NCI-H187 (cell line): ENCODE measurements around the gene ZNF488.

Source experiments
- DNase-seq, 2 experiments: peaks; one replicate each; lab custom pipeline; 2025; lab: John Stamatoyannopoulos, UW

ZNF488 gene

DNA sequence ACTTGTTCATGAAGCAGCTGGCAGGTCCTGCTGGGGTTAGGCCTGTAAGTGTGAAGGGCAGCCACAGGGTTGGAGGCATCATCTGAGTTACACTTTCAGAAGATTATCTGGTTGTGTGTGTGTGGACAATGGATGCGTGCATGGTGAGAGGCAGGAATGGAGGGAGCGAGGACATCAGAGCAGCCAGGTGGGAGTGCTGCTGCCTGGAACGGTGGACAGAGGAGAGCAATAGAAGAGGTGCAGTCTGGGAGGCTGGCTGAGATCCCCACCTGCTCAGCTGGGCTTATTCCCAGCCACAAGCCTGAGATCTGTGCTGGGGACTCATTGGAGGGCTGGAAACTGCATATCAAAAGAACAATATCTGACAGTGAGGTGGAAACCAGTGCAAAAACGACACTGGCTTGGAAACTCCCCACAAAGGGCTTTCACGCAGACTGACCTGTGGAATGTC is 17.9 kb downstream of the ZNF488 start:
- DNase-seq = no peak

DNA sequence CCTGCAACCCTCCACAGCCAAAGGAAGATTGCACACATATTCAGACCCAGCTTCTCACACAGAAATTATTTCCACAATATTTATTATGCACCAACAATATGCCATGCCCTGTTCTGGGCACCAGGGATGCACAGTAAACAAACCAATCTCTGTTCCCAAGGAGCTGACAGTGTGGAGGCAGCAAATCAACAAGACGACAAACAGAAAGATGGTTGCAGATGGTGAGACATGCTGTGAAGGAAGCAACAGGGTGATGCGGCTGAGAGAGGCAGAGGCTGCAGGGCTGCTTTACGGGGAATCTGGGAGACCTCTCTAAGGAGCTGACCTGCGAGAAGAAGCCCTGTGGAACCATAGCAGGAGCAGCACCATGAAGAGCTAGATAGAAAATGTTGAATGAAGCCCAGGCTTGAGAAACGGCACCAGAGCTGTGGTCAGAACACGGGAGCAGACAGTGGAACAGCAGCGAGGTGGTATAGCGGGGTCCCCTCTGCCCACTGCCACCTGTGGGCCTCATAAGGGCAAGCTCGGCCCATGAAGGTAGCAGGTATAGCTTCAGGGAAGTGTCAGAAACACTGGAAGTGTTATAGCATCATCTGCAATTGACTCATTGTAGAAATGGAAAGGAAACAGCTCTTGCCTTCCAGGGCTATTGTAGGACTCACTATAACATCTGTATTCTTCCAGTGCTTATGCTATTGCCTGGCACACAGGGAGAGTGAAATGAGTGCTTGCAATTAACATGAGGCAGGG is 18.5 kb downstream of the ZNF488 start:
- DNase-seq = no peak

DNA sequence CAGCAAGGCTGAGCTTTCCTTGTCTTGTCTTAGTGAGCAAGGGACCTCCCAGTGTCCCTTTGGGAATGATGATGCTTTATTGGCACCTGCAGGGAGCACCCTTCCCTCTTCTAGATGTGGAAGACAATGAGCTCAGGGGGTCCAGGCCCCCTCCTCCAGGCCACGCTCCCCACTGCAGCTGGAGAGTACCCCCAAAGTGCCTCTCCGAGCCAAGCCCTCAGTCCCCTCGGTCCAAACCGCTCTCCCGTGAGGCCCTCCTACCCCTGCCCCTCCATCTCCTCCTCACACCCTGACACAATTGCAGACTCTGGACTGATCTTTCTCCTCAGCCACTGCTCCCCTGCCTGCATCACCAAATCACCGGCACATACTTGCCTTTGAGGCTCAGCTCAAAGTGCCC is 19.2 kb downstream of the ZNF488 start:
- no peak for DNase-seq

DNA sequence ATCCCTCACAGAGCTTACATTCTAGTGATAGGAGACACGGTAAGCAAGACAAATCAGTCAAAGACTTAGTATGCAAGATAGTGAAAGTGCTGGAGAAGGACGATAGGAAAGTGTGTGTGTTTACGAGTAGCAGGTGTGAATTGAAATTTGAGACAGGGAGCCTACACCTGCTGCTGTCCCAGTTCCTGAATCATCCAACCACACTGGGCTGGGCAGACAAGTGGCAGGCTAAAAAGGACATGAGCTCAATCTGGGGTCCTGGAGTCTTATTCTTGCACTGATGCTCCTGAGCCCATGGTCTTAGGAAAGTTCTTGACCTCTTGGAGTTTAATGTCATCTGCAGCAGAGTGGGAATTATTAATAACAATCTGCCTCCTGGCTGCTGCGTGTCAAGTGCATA is 19.7 kb downstream of the ZNF488 start:
- DNase-seq = no peak

DNA sequence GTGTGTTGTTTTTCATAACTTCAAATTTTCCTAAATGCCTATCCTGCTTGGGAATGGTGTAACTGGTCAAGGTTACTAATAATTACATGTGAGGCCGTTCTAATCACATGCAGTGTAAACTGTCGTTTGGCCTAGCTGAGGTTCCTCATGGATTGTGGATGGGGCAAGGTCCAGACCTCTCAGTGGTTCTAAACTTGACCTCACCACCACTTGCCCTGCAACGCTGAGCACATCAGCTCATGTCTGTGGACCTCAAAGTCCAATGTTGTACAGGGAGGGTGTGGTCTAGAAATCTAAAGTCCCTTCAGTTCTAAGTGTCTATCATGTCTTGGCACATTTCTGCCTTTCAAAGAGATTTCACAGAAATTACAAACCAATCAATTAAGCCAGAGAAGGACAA is 20.3 kb downstream of the ZNF488 start:
- DNase-seq = no peak

DNA sequence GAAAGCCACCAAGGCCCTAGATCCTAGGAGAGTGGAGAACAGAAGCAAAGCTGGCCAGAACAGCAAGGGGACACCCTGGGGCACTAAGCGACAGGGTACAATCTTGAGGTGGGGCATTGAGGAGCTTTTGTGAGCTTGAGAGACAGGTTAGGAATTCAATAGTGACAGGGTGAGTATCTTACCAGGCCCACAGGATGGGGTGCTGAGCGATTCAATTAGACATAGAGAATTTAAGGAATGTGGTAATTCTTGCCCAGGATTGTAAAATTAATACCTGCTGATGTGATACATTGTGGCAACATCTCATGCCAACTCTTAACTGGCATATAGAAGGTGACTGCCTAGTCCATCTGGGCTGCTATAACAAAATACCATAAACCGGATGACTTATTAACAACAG is 21.9 kb downstream of the ZNF488 start:
- DNase-seq = no peak

DNA sequence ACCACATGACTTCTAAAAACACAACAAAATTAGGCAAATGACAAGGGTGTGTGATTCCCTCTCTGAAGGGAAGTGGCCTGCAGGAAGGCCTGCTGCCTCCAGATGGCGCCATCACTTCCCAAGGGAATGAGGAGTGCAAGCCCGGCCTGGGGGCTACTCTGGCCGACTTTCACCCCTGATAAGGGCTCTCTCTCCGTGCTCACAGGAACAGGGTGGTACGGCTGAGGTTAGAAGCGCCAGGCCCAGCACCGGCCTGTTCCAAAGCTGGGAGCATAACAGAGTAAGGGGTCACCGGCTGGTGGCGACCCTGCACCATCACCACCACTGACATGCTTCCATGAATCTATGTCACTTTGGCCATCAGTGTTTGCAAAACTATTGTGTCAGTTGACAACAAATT is 22.8 kb downstream of the ZNF488 start:
- DNase-seq = no peak

DNA sequence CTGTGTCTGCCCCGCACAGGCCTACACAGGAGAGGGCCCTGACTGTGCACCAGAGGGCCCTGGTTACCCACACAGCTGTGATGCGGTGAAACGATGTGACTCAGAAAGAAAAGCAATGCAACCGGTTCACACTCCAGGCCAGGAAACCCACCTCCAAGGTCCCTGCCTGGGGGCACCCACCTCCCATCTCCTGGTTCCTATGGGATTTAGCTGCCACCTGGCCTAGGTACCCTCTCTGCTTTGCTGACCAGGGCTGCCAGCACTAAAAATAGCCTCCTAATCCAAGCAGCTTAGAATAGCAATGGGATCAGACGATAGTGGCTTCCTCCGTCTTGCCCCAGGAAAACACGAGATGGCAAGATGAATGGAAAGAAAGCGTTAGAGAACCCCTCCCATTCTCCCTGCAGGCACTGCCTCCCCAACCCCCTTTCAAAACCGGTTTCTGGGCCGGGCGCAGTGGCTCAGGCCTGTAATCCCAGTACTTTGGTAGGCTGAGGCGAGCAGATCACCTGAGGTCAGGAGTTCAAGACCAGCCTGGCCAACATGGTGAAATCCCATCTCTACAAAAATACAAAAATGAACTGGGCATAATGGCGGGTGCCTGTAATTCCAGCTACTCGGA is 23.6 kb downstream of the ZNF488 start:
- DNase-seq = no peak

DNA sequence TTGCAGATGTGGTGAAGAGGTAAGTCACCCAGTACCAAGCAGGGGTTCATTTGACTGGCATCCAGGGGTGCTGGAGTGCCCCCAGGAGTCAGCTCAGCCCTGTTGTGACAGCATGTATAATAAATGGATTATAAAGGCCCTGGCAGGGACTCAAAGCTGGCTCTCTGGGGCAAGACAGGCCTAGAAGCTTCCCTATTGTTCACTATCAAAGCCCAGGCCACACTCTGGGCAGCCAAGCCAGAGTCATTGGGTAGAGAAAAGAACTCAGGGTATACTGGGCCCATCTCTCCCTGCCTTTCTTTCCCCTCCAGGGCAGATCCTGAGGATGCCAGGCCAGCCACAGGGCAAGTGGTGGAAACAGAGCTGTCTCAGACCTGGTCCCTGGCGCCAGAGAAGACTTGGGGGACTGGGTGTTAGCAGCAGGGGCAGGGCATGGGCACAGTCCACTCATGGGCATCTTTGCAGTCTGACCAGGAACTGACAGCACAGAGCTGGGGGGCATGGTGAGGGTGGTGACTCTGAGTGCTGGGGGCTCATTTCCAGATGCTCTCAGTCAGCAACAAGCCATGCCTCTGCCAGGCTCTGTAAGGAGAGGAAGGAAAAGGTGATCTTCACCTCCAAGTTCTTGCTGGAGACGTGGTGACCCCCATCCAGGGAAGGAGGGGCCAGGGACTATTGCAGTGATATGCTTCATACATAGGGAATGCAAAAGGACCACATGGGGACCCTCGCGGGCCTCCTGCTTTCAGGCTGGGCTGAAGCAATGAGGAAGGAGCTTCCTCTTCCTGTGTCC is 24.3 kb downstream of the ZNF488 start:
- DNase-seq = no peak

DNA sequence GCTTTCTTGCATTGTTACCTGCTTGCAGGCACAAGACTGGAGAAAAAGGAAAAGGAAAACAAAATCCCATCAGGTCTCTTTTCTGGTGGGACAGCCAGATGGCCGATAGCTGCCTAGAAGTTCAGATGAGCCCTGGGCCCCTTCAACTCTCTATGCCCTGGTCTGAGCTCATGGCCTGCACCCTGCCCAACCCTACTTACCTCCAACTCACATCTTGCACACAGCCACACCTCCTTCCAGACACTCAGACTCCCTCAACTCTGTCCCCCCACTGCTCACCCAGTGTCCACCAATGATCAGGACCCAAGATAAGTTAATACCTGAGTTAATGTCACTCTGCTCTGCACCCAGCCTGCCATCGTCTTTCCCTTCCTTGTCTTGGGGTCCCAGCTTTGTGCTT is 25.0 kb downstream of the ZNF488 start:
- no peak for DNase-seq

DNA sequence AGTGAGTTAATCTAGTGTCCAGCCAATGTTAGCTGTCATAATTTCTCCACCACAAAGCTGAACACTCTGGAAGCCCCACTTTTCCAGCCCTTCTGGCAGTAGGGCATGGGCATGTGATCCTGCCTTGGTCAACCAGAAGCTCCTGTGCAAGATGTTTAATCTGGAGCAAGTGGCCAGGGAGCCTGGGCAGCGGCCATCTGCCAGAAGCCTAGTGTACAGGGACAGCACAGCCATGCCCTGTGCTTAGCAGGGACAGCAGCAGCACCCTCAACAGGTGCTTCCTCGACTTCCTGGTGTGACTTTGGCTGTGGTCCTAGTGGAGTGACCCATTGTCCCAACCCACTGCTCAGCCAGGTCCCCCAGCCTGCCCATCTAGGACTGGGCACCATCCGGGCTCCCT is 25.6 kb downstream of the ZNF488 start:
- DNase-seq = no peak

DNA sequence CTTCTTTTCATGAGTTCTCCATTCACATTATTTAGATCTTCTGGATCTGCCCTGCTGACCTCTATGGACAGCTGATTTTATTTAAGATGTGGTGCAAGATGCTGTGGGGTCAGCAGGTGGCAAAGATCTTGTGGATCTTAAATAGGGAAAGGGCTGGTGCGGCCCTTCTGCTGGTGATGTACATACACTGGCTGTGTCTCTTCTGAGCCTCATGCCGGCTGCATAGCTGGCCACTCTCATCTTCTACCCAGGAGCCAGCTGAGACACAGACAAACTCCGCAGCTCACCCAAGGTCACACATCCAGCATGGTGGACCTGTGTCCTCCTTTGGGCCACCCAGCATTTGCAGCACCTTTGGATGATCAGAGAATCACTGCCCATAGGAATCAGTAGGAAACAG is 26.2 kb downstream of the ZNF488 start:
- no peak for DNase-seq

DNA sequence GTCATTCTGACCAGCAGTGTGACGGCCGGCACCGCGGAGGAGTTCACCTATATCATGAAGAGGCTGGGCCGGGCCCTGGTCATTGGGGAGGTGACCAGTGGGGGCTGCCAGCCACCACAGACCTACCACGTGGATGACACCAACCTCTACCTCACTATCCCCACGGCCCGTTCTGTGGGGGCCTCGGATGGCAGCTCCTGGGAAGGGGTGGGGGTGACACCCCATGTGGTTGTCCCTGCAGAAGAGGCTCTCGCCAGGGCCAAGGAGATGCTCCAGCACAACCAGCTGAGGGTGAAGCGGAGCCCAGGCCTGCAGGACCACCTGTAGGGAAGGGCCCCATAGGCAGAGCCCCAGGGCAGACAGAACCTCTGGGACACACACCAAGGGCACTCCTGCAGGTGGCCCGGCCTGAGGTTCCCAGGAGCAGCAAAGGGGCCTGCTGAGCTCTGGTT is 26.9 kb downstream of the ZNF488 start:
- DNase-seq = no peak

DNA sequence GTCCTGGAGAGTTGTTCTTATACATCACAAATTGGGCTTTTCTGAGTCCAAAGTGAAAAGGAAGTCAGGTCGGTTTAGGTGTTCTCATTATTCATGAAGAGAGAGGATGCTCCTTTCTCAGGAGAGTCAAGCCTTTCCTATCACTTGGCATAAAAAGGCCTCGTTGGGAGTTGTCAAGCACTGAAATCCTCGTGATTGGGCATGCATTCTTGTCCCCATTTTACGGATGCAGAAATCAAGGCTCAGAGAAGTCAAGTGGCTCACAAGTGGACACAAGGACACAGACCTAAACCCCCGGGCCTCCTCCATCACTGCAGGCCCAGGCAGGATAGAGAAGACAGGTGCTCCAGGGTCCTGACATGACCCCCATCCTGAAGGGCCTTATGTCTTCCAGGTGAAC is 27.4 kb downstream of the ZNF488 start:
- DNase-seq = no peak

DNA sequence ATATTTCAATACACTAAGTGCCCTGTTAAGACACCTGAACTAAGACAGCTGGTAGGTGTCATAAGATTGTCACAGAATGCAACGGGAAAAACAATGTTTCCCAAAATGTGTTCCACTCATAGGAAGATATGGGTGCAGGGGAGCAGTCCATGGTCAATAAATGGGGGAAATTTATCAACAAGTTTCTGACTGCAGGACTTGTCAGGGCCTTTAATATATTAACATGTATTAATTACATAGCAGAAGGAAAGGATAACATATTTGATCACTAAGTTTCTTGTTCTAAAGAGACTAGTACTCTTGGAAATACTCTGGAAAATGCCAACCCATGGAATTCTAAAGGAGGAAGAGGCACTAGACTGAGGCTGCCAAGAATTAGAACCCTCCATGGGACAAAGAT is 29.2 kb downstream of the ZNF488 start:
- no peak for DNase-seq

DNA sequence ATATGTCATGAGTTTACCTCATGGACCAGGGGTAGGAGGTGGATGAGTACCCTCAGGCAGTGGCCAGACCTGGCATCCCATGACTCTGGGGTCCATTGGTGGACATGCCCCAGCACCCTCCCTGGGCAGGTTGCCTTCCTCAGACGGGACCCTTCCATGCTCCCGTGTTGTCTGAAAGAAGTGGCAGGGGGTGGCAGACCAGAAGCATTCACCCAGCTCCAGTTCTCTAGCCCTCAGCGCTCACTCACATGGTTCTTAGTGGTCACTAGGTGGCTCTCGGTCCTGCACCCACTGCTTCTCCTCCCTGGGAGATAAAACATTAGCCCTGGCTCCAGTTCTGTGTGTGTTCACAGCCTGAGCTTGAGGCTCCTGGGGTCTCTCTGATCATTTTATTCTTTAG is 29.9 kb downstream of the ZNF488 start:
- no peak for DNase-seq

DNA sequence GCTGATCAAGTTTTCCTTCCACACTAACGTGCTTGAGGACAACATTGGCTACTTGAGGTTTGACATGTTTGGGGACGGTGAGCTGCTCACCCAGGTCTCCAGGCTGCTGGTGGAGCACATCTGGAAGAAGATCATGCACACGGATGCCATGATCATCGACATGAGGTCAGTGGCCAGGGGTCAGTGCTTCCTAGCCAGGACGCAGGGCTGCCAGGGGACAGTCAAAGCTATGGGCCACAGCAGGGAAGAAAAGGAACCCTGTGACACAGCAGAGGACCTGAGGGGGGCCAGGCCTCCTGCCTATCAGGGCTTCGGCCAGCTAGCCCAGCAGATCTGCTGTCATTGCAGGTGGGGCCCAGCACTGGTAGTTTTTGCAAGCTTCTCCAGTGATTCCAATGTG is 30.7 kb downstream of the ZNF488 start:
- DNase-seq = no peak

DNA sequence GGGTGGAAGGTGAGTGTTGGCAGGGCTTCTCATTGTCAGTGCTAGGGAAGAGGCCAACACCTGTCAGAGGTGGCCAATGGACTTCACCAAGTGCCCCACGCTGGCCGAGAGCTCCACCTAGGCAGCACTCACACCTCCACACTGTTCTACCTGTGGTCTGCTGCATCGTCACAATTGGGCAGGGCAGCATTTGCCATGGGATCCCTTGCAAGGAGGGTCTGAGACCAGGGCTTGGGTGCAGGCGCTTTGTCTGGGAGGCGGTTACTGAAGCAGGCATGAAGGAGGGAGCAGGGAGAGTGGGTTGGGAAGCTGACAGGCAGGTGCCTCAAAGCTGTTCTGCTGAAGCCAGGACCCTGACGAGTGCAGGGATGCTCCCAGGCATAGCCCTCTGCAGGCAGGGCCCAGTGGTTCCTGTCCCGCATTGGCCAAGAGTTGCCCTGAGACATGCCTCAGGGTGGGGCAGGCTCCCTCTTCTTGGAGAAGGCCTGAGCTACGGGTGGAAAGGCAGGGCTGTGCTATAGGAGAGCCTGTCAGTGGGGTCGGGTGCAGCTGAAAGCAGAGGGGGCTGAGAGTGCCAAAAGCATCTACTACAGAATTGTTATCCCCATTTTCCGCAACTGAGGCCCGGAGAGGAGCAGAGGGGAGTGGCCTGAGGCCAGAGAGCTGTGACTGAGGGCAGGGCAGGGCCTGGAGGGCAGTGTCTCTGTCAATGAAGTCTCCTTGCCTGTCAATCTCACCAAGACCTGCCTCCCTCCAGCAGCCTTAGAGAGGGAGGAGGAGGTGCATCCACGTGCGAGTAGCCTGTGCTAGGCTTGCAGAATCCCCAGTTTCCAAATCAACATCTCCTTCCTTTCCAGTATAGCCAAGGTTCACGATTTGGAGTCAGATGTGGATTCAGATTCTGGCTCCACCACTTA is 31.9 kb downstream of the ZNF488 start:
- no peak for DNase-seq

DNA sequence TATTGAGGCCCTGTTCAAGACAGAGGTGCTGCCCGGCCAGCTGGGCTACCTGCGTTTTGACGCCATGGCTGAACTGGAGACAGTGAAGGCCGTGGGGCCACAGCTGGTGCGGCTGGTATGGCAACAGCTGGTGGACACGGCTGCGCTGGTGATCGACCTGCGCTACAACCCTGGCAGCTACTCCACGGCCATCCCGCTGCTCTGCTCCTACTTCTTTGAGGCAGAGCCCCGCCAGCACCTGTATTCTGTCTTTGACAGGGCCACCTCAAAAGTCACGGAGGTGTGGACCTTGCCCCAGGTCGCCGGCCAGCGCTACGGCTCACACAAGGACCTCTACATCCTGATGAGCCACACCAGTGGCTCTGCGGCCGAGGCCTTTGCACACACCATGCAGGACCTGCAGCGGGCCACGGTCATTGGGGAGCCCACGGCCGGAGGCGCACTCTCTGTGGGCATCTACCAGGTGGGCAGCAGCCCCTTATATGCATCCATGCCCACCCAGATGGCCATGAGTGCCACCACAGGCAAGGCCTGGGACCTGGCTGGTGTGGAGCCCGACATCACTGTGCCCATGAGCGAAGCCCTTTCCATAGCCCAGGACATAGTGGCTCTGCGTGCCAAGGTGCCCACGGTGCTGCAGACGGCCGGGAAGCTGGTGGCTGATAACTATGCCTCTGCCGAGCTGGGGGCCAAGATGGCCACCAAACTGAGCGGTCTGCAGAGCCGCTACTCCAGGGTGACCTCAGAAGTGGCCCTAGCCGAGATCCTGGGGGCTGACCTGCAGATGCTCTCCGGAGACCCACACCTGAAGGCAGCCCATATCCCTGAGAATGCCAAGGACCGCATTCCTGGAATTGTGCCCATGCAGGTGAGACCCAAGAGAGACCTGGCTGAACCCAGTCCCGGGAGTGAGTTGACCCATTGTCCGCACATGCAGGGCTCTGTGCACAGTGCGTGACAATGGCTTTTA is 33.1 kb downstream of the ZNF488 start:
- no peak for DNase-seq

DNA sequence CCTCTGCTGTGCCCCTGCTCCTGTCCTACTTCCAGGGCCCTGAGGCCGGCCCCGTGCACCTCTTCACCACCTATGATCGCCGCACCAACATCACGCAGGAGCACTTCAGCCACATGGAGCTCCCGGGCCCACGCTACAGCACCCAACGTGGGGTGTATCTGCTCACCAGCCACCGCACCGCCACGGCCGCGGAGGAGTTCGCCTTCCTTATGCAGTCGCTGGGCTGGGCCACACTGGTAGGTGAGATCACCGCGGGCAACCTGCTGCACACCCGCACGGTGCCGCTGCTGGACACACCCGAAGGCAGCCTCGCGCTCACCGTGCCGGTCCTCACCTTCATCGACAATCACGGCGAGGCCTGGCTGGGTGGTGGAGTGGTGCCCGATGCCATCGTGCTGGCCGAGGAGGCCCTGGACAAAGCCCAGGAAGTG is 34.1 kb downstream of the ZNF488 start:
- DNase-seq = no peak

DNA sequence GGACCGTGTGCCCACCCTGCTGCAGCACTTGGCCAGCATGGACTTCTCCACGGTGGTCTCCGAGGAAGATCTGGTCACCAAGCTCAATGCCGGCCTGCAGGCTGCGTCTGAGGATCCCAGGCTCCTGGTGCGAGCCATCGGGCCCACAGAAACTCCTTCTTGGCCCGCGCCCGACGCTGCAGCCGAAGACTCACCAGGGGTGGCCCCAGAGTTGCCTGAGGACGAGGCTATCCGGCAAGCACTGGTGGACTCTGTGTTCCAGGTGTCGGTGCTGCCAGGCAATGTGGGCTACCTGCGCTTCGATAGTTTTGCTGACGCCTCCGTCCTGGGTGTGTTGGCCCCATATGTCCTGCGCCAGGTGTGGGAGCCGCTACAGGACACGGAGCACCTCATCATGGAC is 34.6 kb downstream of the ZNF488 start:
- DNase-seq = no peak
